ENCODE results near the gene CENPA. TPM values are rescaled to one million over a fixed set of nuclear protein-coding genes. Genes with fewer than 3 reads are reported as not detected.
A peak's percentile ranks its signal among the peaks of the same experiment; 100 is the strongest.

CENPA gene
- total RNA-seq, 1 donor from 2014 or later = 4.7 TPM

DNA sequence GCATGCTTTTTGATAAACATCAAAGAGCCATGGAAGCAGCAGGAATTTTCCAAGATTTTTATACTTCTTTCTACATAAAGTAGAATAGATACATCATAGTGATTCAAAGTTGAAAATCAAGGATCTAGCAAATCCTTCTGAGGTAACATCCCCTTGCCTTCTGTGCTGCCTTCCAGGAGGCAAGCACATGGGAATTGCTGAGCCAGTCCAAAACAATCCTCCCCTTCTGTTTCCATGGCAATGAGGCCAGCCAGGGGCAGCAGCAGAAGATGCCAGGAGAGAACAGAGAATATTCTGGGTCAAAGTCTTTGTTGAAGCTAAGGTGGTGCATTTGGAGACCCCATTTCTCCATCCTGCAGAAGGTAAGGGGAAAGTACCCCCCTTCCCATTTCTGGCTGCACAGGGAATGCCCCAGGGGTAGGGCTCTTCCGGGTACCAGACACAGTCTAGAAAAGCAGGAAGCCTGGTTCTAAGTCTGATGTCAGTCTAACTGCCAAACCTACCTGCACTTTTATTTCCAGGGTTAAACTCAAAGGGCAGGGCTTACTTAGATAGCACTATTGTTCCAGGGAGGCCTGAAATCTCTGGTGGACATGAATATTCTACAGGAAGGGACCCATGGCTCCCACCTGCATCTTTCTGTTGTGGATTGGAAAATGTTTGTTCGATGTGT lies 22.1 kb downstream of the CENPA start:
- DNase-seq = peak; percentile 46
- H3K4me3 Mint-ChIP-seq (ENCODE audit: unreplicated experiment) = no peak overlapping the region
- H3K9me3 Mint-ChIP-seq (ENCODE audit: unreplicated experiment) = no peaks in the 10 kb centered on the region
- peaks cover 4% of the 10 kb centered on the region for H3K27me3 Mint-ChIP-seq (ENCODE audit: unreplicated experiment)
- peak overlapping the region; percentile 69 for H3K27ac Mint-ChIP-seq (ENCODE audit: unreplicated experiment)
- TF ChIP-seq CTCF (IDR thresholded peaks at IDR 0.05; ENCODE audit: partially characterized antibody, unreplicated experiment) = no peak
- peaks cover 8% of the 10 kb centered on the region for H3K4me1 Mint-ChIP-seq (ENCODE audit: low read depth, unreplicated experiment)
- no peaks in the 10 kb centered on the region for H3K36me3 Mint-ChIP-seq (ENCODE audit: unreplicated experiment)

GRCh38 chr2:26809211-26809610 lies 23.4 kb downstream of the CENPA start:
- H3K27me3 Mint-ChIP-seq (ENCODE audit: unreplicated experiment) = peaks cover 10% of the 10 kb centered on the region
- no peak for DNase-seq
- no peak overlapping the region for H3K4me3 Mint-ChIP-seq (ENCODE audit: unreplicated experiment)
- H3K4me1 Mint-ChIP-seq (ENCODE audit: low read depth, unreplicated experiment) = peaks cover 8% of the 10 kb centered on the region
- TF ChIP-seq CTCF (IDR thresholded peaks at IDR 0.05; ENCODE audit: partially characterized antibody, unreplicated experiment) = no peak
- peaks cover 4% of the 10 kb centered on the region for H3K36me3 Mint-ChIP-seq (ENCODE audit: unreplicated experiment)
- H3K27ac Mint-ChIP-seq (ENCODE audit: unreplicated experiment) = no peak overlapping the region
- H3K9me3 Mint-ChIP-seq (ENCODE audit: unreplicated experiment) = no peaks in the 10 kb centered on the region

GRCh38 chr2:26809876-26810577 lies 24.2 kb downstream of the CENPA start:
- Mint-ChIP-seq H3K27ac (ENCODE audit: unreplicated experiment) (no peak overlapping the region), H3K4me3 (ENCODE audit: unreplicated experiment) (no peak overlapping the region), H3K4me1 (ENCODE audit: low read depth, unreplicated experiment) (peaks cover 8% of the 10 kb centered on the region), H3K36me3 (ENCODE audit: unreplicated experiment) (peaks cover 4% of the 10 kb centered on the region), H3K9me3 (ENCODE audit: unreplicated experiment) (no peaks in the 10 kb centered on the region), H3K27me3 (ENCODE audit: unreplicated experiment) (peaks cover 10% of the 10 kb centered on the region)
- no peak for DNase-seq
- TF ChIP-seq CTCF (IDR thresholded peaks at IDR 0.05; ENCODE audit: partially characterized antibody, unreplicated experiment) = no peak

DNA sequence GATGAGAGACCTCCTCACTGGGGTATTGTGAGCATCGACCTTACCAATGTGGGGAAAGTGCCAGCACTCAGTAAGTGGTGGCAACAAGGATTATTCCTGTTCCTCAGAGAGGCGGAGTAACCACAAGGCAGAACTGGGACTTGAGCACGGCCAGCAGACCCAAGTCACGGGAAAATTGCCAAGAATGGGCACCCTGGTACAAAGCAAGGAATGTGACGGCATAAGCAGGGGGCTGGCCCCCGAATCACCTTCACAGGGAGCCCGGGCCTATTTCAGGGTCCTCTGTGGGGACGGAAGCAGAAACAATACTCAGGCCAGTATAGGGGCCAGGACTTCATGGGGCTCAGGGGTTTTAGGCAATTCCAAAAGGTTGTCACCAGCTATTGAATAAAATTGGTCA lies 25.4 kb downstream of the CENPA start:
- H3K4me3 Mint-ChIP-seq (ENCODE audit: unreplicated experiment) = no peak overlapping the region
- H3K27me3 Mint-ChIP-seq (ENCODE audit: unreplicated experiment) = peaks cover 10% of the 10 kb centered on the region
- peaks cover 10% of the 10 kb centered on the region for H3K4me1 Mint-ChIP-seq (ENCODE audit: low read depth, unreplicated experiment)
- no peak overlapping the region for H3K27ac Mint-ChIP-seq (ENCODE audit: unreplicated experiment)
- peaks cover 3% of the 10 kb centered on the region for H3K9me3 Mint-ChIP-seq (ENCODE audit: unreplicated experiment)
- peaks cover 4% of the 10 kb centered on the region for H3K36me3 Mint-ChIP-seq (ENCODE audit: unreplicated experiment)
- no peak for DNase-seq
- TF ChIP-seq CTCF (IDR thresholded peaks at IDR 0.05; ENCODE audit: partially characterized antibody, unreplicated experiment) = no peak

Measured in glutamatergic neuron (in vitro differentiated cells).